ENCODE results near the gene SCAPER. TPM values are rescaled to one million over a fixed set of nuclear protein-coding genes. Genes with fewer than 3 reads are reported as not detected.

Gene SCAPER
- total RNA-seq, 2 experiments from 2014 or later: 10.4 to 22.3 TPM

GRCh38 chr15:76844096-76844495, 61.0 kb downstream of the SCAPER start:
- Histone ChIP-seq H3K4me2 (ENCODE audit: low read length) (no peak overlapping the region), H3K79me2 (ENCODE audit: insufficient read depth, low read depth, low read length) (no peaks in the 10 kb centered on the region), H2AFZ (ENCODE audit: low read length) (no peak overlapping the region), H3K4me1 (ENCODE audit: insufficient read depth, low read length, poor library complexity, severe bottlenecking) (no peaks in the 10 kb centered on the region), H3K4me3 (ENCODE audit: low read depth, low read length, poor library complexity, severe bottlenecking) (no peak overlapping the region), H3K9me2 (ENCODE audit: insufficient read depth, low read length) (no peaks in the 10 kb centered on the region), H3K27ac (ENCODE audit: low read depth, low read length, poor library complexity, severe bottlenecking) (no peak overlapping the region), H3K9me3 (ENCODE audit: low read length) (no peaks in the 10 kb centered on the region), H3K36me3 (ENCODE audit: insufficient read depth, low read length) (no peaks in the 10 kb centered on the region), H4K20me1 (ENCODE audit: insufficient read depth, low read length) (no peaks in the 10 kb centered on the region)
- CTCF ChIA-PET (ENCODE audit: unreplicated experiment): no interaction called here
- TF ChIP-seq CTCF (conservative IDR thresholded peaks at IDR 0.05; ENCODE audit: low read length) (no peak), EZH2phosphoT487 (IDR thresholded peaks at IDR 0.05; ENCODE audit: borderline replicate concordance, low read depth, low read length) (no peak)
- no TSS peak for BruUV-seq (replicated peaks)
- intact Hi-C loops (cut with micrococcal nuclease; ENCODE audit: unreplicated experiment): loop anchor here (10.0 kb wide), 1 partner anchor 609 kb away; no protein-coding TSS in a partner anchor
- POLR2A ChIA-PET: no interaction called here
- no peak for DNase-seq (ENCODE audit: low spot score)

- Histone ChIP-seq H3K79me2 (ENCODE audit: insufficient read depth, low read depth, low read length) (no peaks in the 10 kb centered on the region), H3K4me2 (ENCODE audit: low read length) (no peak overlapping the region), H3K27ac (ENCODE audit: low read depth, low read length, poor library complexity, severe bottlenecking) (no peak overlapping the region), H4K20me1 (ENCODE audit: insufficient read depth, low read length) (no peaks in the 10 kb centered on the region), H3K36me3 (ENCODE audit: insufficient read depth, low read length) (no peaks in the 10 kb centered on the region), H3K4me3 (ENCODE audit: low read depth, low read length, poor library complexity, severe bottlenecking) (no peak overlapping the region), H3K9me2 (ENCODE audit: insufficient read depth, low read length) (no peaks in the 10 kb centered on the region), H3K4me1 (ENCODE audit: insufficient read depth, low read length, poor library complexity, severe bottlenecking) (no peaks in the 10 kb centered on the region), H3K9me3 (ENCODE audit: low read length) (no peaks in the 10 kb centered on the region), H2AFZ (ENCODE audit: low read length) (no peak overlapping the region)
- CTCF ChIA-PET (ENCODE audit: unreplicated experiment): no interaction called here
- intact Hi-C loops (cut with micrococcal nuclease; ENCODE audit: unreplicated experiment): loop anchor here (10.0 kb wide), 1 partner anchor 608 kb away; no protein-coding TSS in a partner anchor
- POLR2A ChIA-PET: interaction anchor here (0.8 kb wide), 1 partner anchor 35 kb away, joined by 3 read pairs; no protein-coding TSS in a partner anchor
- no peak for TF ChIP-seq CTCF (conservative IDR thresholded peaks at IDR 0.05; ENCODE audit: low read length)
- TF ChIP-seq EZH2phosphoT487 (IDR thresholded peaks at IDR 0.05; ENCODE audit: borderline replicate concordance, low read depth, low read length): no peak
- no peak for DNase-seq (ENCODE audit: low spot score)
- BruUV-seq (replicated peaks): no TSS peak
Measured at GRCh38 chr15:76843269-76843668, 61.9 kb downstream of the SCAPER start.

- H3K4me1 ChIP-seq (ENCODE audit: insufficient read depth, low read length, poor library complexity, severe bottlenecking): no peaks in the 10 kb centered on the region
- CTCF ChIA-PET (ENCODE audit: unreplicated experiment): no interaction called here
- H3K27ac ChIP-seq (ENCODE audit: low read depth, low read length, poor library complexity, severe bottlenecking): no peak overlapping the region
- intact Hi-C loops (cut with micrococcal nuclease; ENCODE audit: unreplicated experiment): loop anchor here (10.0 kb wide), 1 partner anchor 606 kb away; no protein-coding TSS in a partner anchor
- no peaks in the 10 kb centered on the region for H3K9me3 ChIP-seq (ENCODE audit: low read length)
- H2AFZ ChIP-seq (ENCODE audit: low read length): no peak overlapping the region
- no TSS peak for BruUV-seq (replicated peaks)
- H4K20me1 ChIP-seq (ENCODE audit: insufficient read depth, low read length): no peaks in the 10 kb centered on the region
- POLR2A ChIA-PET: interaction anchor here (0.6 to 0.7 kb wide), 2 partner anchors 321 to 547 kb away, joined by 3 to 5 read pairs; no protein-coding TSS in a partner anchor
- H3K4me3 ChIP-seq (ENCODE audit: low read depth, low read length, poor library complexity, severe bottlenecking): no peak overlapping the region
- H3K36me3 ChIP-seq (ENCODE audit: insufficient read depth, low read length): no peaks in the 10 kb centered on the region
- no peak for TF ChIP-seq EZH2phosphoT487 (IDR thresholded peaks at IDR 0.05; ENCODE audit: borderline replicate concordance, low read depth, low read length)
- TF ChIP-seq CTCF (conservative IDR thresholded peaks at IDR 0.05; ENCODE audit: low read length): peak; percentile 84
- H3K79me2 ChIP-seq (ENCODE audit: insufficient read depth, low read depth, low read length): no peaks in the 10 kb centered on the region
- no peaks in the 10 kb centered on the region for H3K9me2 ChIP-seq (ENCODE audit: insufficient read depth, low read length)
- H3K4me2 ChIP-seq (ENCODE audit: low read length): no peak overlapping the region
- DNase-seq (ENCODE audit: low spot score): peak; percentile 34
Measured at GRCh38 chr15:76840830-76841460, 64.2 kb downstream of the SCAPER start.

All from OCI-LY7 (cell line).